ENCODE data around the gene FAF1. TPM values are rescaled to one million over a fixed set of nuclear protein-coding genes. Genes with fewer than 3 reads are reported as not detected.

FAF1 gene
- total and polyA plus RNA-seq, 2 of the 8 experiments (the other 6 are each of a cell fraction or from before 2014, with no cell fraction given) = 10.8 to 65.9 TPM

GRCh38 chr1:50830621-50831020, 129.4 kb downstream of the FAF1 start:
- H2BK15ac ChIP-seq (ENCODE audit: low read length) = no peak overlapping the region
- no peak overlapping the region for H3K14ac ChIP-seq (ENCODE audit: insufficient read length)
- no peak overlapping the region for H3K56ac ChIP-seq (replicated peaks; ENCODE audit: insufficient read length, low read depth, low read length)
- no peak overlapping the region for H3K4me2 ChIP-seq (ENCODE audit: insufficient read depth in 1 of 2, low read depth in 2 of 2, low read length in 2 of 2)
- no peak overlapping the region for H3K9ac ChIP-seq (replicated peaks in 1 of 4; ENCODE audit: extremely low read depth in 1 of 4, low read depth in 3 of 4, low read length in 3 of 4)
- no peak overlapping the region for H3K4me3 ChIP-seq (ENCODE audit: extremely low read depth in 1 of 4, insufficient read depth in 2 of 4, low read depth in 3 of 4, low read length in 4 of 4)
- H2BK120ac ChIP-seq (replicated peaks; ENCODE audit: low read depth, low read length) = no peak overlapping the region
- H3K23me2 ChIP-seq (ENCODE audit: low read depth, low read length) = no peaks in the 10 kb centered on the region
- H3K18ac ChIP-seq (ENCODE audit: extremely low read depth, low read length) = no peak overlapping the region
- H3K23ac ChIP-seq (ENCODE audit: insufficient read length) = no peak overlapping the region
- FAIRE-seq = no peak
- no peak overlapping the region for H4K8ac ChIP-seq (ENCODE audit: extremely low read depth, insufficient read depth, low read length)
- no peaks in the 10 kb centered on the region for H4K20me1 ChIP-seq (replicated peaks in 1 of 2; ENCODE audit: control insufficient read depth in 1 of 2, insufficient read depth in 2 of 2, low read length in 2 of 2)
- no peaks in the 10 kb centered on the region for H3K27me3 ChIP-seq (replicated peaks in 1 of 4; ENCODE audit: control insufficient read depth in 3 of 4, extremely low read depth in 1 of 4, insufficient read depth in 3 of 4, low read length in 3 of 4)
- POLR2A ChIA-PET (ENCODE audit: partially characterized antibody) = no interaction called here
- H4K5ac ChIP-seq (ENCODE audit: insufficient read length, low read depth, low read length) = no peak overlapping the region
- no peak overlapping the region for H2BK12ac ChIP-seq (ENCODE audit: low read depth, low read length)
- no peaks in the 10 kb centered on the region for H3K4me1 ChIP-seq (replicated peaks in 1 of 4; ENCODE audit: control insufficient read depth in 3 of 4, insufficient read depth in 4 of 4, low read length in 3 of 4)
- no peak overlapping the region for H3K27ac ChIP-seq (ENCODE audit: low read depth, low read length)
- CTCF ChIA-PET (ENCODE audit: partially characterized antibody) = interaction anchor here (0.7 kb wide), 1 partner anchor 506 kb away, joined by 3 read pairs; no protein-coding TSS in a partner anchor
- peaks cover 2 to 11% of the 10 kb centered on the region in 2 experiments; a peak in 3 of 4 replicates for H3K9me3 ChIP-seq (ENCODE audit: insufficient read depth in 2 of 2, low read depth in 1 of 2, low read length in 1 of 2)
- H2AK5ac ChIP-seq (ENCODE audit: low read depth, low read length) = no peak overlapping the region
- H3K79me2 ChIP-seq (ENCODE audit: control insufficient read depth in 1 of 2, insufficient read depth in 2 of 2, low read length in 2 of 2) = peaks cover 0 to 10% of the 10 kb centered on the region in 2 experiments; a peak in 1 of 4 replicates
- H2BK5ac ChIP-seq (ENCODE audit: low read depth, low read length) = no peak overlapping the region
- H3K79me1 ChIP-seq (ENCODE audit: low read depth, low read length) = no peaks in the 10 kb centered on the region
- no peak overlapping the region for H2BK20ac ChIP-seq (ENCODE audit: low read length)
- H4K91ac ChIP-seq (replicated peaks; ENCODE audit: insufficient read length, low read length) = no peak overlapping the region
- H2AFZ ChIP-seq (ENCODE audit: low read length) = no peak overlapping the region
- no peaks in the 10 kb centered on the region for H3K36me3 ChIP-seq (ENCODE audit: control insufficient read depth in 2 of 4, insufficient read depth in 4 of 4, low read length in 3 of 4)
- no peak for DNase-seq (ENCODE audit: low read depth in 1 of 2, low spot score in 2 of 2)
- no peak overlapping the region for H3K4ac ChIP-seq (replicated peaks; ENCODE audit: insufficient read length, low read depth, low read length)
- TF ChIP-seq SP1 (IDR thresholded peaks at IDR 0.05; ENCODE audit: low read depth, low read length) (no peak), KDM5A (IDR thresholded peaks at IDR 0.05; ENCODE audit: low read length) (no peak), YY1 (IDR thresholded peaks at IDR 0.05; ENCODE audit: low read depth, low read length) (no peak), TAF1 (IDR thresholded peaks at IDR 0.05; ENCODE audit: low read depth, low read length) (no peak), SRF (IDR thresholded peaks at IDR 0.05; ENCODE audit: low read depth, low read length) (no peak), PHF8 (conservative IDR thresholded peaks at IDR 0.05; ENCODE audit: low read depth, low read length) (no peak), SP4 (IDR thresholded peaks at IDR 0.05; ENCODE audit: low read length) (no peak)

All from H1 (cell line).